Activated naive CD4-positive, alpha-beta T cell treated with anti-CD3 and anti-CD28 coated beads, Interleukin-2, amount 50 U/mL, for 72 hours (primary cell): ENCODE data around the gene WNT1. TPM values are rescaled to one million over a fixed set of nuclear protein-coding genes. Genes with fewer than 3 reads are reported as not detected.

Experiments used
- ATAC-seq, 2 donors: fragments of 150-1000 bp; cut with Tn5 transposase; 2 replicates each; pipeline ENCODE4 v1.10.0; 2021; ENCODE audit warnings: mild to moderate bottlenecking in 2 of 2, moderate library complexity in 2 of 2
- DNase-seq, 2 donors: peaks; one replicate each; pipeline ENCODE4 v3.0.0; 2021 to 2022; ENCODE audit warnings: low spot score in 2 of 2
- H3K27ac Mint-ChIP-seq, 2 donors: one replicate each; pipeline ENCODE4 v1.8.0; 2022; ENCODE audit warnings: mild to moderate bottlenecking in 2 of 2, mixed read lengths in 2 of 2
- H3K36me3 Mint-ChIP-seq, 2 donors: one replicate each; pipeline ENCODE4 v1.8.0; 2022; ENCODE audit warnings: mixed read lengths in 2 of 2
- H3K9me3 Mint-ChIP-seq, 2 donors: one replicate each; pipeline ENCODE4 v1.8.0; 2022; ENCODE audit warnings: mixed read lengths in 2 of 2
- total RNA-seq, 2 donors: library from RNA; stranded (reverse); gene quantifications; one replicate each; pipeline ENCODE4 v1.2.3, GENCODE V29; 2022

Gene WNT1
- total RNA-seq: under 1 TPM in 1 of 2 donors, not detected in 1; 0.27 TPM

- Mint-ChIP-seq H3K36me3 (peaks cover 6 to 27% of the 10 kb centered on the region in 2 donors), H3K27ac (peak within 1 kb of the TSS; percentile 31 to 75)
- peak; percentile 1 to 27 for ATAC-seq
These were observed at the start of gene WNT1 for GRCh38 chr12:48978291-48978740. Gene WNT1 (plus strand): TSS chr12:48978322. CDS start chr12:48978651, 329 bp downstream.

DNA sequence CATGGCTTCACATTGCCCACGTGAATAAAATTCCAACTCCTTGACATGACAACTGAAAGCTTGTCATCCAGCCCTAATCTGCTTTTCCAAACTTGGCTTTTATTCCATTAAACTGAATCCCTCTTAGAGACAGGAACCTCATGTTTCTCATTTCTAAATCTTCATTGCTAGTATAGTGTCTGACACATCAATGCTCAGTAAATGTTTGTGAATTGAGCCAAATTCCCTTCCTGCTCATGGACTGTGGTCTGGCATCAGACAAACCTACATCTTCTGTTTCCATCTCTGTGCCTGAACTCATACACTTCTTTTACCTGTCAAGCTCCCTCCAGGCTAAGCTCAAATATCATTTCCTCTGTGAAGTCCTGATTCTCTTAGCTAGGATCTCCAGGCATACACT, 48.6 kb upstream of the WNT1 start:
- no peaks in the 10 kb centered on the region for H3K36me3 Mint-ChIP-seq
- DNase-seq (no peak), ATAC-seq (no peak)
- H3K27ac Mint-ChIP-seq: no peak overlapping the region
- H3K9me3 Mint-ChIP-seq: no peaks in the 10 kb centered on the region

More at GRCh38 chr12:48978291-48978740, at the start of gene WNT1:
- H3K9me3 Mint-ChIP-seq: no peaks in the 10 kb centered on the region
- no peak for DNase-seq

DNA sequence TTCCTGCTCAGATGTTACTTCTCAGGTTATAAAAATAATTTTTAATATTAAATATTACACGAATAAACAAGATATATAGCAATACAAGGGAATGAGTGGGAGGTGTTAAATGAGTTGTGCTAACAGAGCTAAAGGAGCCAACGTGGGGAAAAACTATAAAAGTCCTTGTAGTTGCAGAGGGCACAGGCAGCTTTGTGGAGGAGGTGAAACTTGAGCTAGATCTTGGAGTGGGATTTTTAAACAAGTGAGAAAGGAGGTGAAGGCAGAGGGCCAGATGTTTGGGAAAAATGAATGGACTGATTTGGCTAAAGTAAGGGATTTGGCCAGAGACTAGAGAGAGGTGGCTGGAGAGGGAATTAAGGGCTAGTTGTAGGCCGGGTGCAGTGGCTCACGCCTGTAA, 47.6 kb upstream of the WNT1 start:
- ATAC-seq (no peak), DNase-seq (no peak)
- no peaks in the 10 kb centered on the region for H3K9me3 Mint-ChIP-seq
- no peaks in the 10 kb centered on the region for H3K36me3 Mint-ChIP-seq
- no peak overlapping the region for H3K27ac Mint-ChIP-seq

- ATAC-seq (peak in 1 of 2 donors; percentile 71), DNase-seq (no peak)
- H3K9me3 Mint-ChIP-seq: no peaks in the 10 kb centered on the region
- peak overlapping the region in 1 of 2 donors; percentile 41 for H3K27ac Mint-ChIP-seq
- peaks cover 0 to 4% of the 10 kb centered on the region in 2 donors for H3K36me3 Mint-ChIP-seq
These were observed 45.2 kb upstream of the WNT1 start for GRCh38 chr12:48932878-48933277.

GRCh38 chr12:48933664-48934311, 44.3 kb upstream of the WNT1 start:
- ATAC-seq (peak; percentile 22 to 44), DNase-seq (no peak)
- Mint-ChIP-seq H3K9me3 (no peaks in the 10 kb centered on the region), H3K36me3 (peaks cover 0 to 4% of the 10 kb centered on the region in 2 donors), H3K27ac (peak overlapping the region in 1 of 2 donors; percentile 41)

DNA sequence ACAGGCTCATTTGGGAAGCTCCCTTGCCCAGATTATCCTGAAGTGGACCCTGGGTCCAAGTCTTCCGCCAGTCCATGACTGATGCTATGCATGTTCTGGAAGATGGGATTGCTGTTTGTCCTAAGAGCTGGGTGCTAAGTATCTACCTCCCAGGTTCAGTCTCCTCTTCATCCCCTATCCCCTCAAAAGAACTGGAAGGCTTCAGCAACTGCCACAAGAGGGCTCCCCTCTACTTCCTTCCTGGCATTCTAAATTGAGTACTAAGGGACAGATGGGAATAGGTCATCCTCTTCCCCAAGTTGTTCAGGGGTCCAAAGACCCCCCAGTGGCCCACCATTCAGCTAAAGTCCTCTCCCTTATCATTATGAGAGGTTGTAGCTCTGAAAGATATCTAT, 43.8 kb upstream of the WNT1 start:
- Mint-ChIP-seq H3K9me3 (no peaks in the 10 kb centered on the region), H3K27ac (no peak overlapping the region), H3K36me3 (peaks cover 0 to 4% of the 10 kb centered on the region in 2 donors)
- ATAC-seq (no peak), DNase-seq (no peak)

DNA sequence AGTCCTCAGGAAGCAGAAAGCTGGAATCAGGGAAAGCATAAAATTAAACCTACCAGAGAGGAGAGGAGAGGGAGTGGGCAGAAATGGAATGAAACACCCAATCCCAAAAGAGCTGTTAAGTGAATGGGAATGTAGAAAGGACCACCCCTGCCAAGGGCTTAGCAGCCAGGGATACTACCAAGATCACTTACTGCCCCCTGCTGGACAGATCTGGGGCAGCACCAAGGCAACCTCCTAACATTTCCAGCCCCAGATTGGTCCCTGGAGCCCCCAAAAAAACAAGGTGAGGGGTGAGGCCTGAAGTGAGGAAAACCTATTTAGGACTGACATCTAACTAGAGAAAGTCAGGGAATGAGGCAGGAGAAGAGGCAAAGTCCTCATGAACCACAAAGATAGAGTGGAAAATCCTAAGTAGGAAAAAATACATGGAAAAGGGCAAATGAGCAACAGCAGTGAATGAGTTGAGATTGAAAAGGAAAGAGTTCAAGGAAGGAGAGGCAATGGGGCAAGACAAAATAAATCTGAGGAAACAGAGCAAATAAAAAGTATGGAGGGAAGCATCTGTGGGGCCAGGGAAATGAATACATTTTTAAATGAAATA, 41.6 kb upstream of the WNT1 start:
- Mint-ChIP-seq H3K36me3 (peaks cover 0 to 4% of the 10 kb centered on the region in 2 donors), H3K9me3 (no peaks in the 10 kb centered on the region), H3K27ac (peak overlapping the region in 1 of 2 donors; percentile 37)
- ATAC-seq: peak; percentile 69 to 75
- peak; percentile 60 to 89 for DNase-seq

DNA sequence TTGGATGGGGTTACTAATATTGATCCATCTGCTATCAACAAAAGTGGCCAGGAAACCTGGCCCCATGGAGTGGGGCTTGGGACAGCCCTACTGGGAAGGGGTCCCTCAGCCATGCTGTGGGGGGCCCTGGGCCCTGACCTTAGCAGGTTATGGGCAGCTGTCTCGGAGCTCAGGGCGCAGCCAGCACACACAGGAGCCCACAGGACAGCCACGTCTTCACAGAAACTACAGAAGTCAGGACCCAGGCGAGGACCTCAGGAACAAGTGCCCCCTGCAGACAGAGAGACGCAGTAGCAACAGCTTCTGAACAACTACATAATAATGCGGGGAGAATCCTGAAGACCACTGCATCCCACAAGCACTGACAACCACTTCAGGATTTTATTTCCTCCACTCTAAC, 41.0 kb upstream of the WNT1 start:
- no peak for DNase-seq
- H3K9me3 Mint-ChIP-seq: no peaks in the 10 kb centered on the region
- H3K36me3 Mint-ChIP-seq: peaks cover 0 to 4% of the 10 kb centered on the region in 2 donors
- ATAC-seq: peak in 1 of 2 donors; percentile 10
- no peak overlapping the region for H3K27ac Mint-ChIP-seq

GRCh38 chr12:48938805-48939204, 39.3 kb upstream of the WNT1 start:
- no peak for DNase-seq
- H3K36me3 Mint-ChIP-seq: peaks cover 0 to 4% of the 10 kb centered on the region in 2 donors
- no peak overlapping the region for H3K27ac Mint-ChIP-seq
- ATAC-seq: no peak
- H3K9me3 Mint-ChIP-seq: no peaks in the 10 kb centered on the region

DNA sequence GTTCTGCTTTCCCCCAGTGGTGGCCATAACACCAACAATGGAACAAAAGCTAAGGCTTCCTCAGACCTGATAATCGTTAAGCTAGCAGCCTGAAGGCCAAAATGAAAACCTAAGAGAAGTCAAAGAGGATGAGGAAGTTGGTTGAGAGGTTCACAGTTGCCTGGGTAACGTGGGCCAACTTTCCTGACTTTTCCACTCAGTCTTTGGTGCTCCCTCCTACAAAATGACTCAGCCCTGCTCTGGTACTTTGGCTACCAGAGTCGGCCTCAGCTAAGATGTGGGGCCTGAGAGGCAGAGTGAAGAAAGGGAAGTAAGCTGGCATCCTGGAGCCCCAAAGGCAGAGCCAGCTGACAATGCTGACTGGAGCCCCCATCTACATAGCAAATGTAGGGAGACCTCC, 37.9 kb upstream of the WNT1 start:
- no peak for ATAC-seq
- no peak for DNase-seq
- no peaks in the 10 kb centered on the region for H3K9me3 Mint-ChIP-seq
- peaks cover 0 to 4% of the 10 kb centered on the region in 2 donors for H3K36me3 Mint-ChIP-seq
- peak overlapping the region in 1 of 2 donors; percentile 30 for H3K27ac Mint-ChIP-seq

DNA sequence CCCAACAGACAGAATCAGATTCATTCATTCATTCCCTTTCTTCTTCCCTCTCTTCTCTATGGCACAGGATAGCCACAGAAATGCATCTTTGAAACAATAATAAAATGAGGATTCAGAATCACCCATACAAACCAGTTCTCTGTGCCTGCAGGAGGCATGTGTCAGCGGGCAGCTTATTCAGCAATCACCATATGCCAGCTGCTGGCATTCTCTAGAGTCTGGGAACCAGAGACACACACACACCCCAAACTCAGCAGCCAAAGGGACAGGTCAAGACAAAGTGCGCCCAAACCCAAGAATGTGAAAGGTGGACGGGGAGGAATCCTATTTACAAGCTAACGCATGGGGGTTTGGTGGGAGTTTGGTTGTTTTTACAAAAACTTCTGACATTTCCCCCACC, 34.9 kb upstream of the WNT1 start:
- no peaks in the 10 kb centered on the region for H3K36me3 Mint-ChIP-seq
- H3K27ac Mint-ChIP-seq: no peak overlapping the region
- no peaks in the 10 kb centered on the region for H3K9me3 Mint-ChIP-seq
- DNase-seq: no peak
- no peak for ATAC-seq

DNA sequence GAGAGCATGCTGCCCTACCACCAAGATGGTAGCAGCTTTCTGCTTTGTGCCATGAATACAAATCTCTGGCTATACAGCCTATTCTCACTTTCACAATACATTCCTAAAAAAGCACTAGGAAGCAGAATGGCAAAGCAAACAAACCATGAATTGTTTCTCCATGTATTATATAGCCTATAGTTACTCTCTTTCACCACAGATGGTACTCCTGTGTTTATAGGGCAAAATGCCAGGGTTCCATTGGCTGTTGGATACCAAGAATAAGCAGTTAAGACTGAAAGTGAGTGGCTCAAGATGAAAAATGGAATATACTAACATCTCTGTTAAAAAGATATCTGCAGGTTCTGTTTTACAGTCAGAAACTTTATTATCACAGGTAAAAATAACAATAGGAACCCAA, 31.9 kb upstream of the WNT1 start:
- ATAC-seq: no peak

DNA sequence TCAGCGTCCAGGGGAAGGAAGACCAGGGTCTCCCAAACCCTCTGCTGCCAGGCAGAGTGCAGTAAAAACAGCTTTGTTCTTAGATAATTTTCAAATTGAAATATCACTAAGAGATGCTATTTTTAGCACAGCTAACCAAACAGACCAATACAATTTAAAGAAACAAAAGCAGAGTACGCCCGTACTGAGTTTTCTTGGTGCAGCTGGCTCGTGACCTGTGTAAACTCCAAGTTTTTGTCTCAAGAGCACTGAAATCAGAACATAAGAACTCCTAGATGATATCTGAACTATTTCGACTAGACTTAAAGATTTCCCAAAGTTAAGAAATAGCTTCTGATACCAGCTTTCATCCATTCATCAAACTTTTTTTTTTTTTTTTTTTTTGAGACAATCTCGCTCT, 31.2 kb upstream of the WNT1 start:
- no peak overlapping the region for H3K27ac Mint-ChIP-seq
- H3K9me3 Mint-ChIP-seq: no peaks in the 10 kb centered on the region
- ATAC-seq: no peak
- peaks cover 0 to 6% of the 10 kb centered on the region in 2 donors for H3K36me3 Mint-ChIP-seq
- no peak for DNase-seq

More for the DNA sequence above, 31.9 kb upstream of the WNT1 start:
- Mint-ChIP-seq H3K27ac (no peak overlapping the region), H3K36me3 (peaks cover 0 to 6% of the 10 kb centered on the region in 2 donors), H3K9me3 (no peaks in the 10 kb centered on the region)
- no peak for DNase-seq

DNA sequence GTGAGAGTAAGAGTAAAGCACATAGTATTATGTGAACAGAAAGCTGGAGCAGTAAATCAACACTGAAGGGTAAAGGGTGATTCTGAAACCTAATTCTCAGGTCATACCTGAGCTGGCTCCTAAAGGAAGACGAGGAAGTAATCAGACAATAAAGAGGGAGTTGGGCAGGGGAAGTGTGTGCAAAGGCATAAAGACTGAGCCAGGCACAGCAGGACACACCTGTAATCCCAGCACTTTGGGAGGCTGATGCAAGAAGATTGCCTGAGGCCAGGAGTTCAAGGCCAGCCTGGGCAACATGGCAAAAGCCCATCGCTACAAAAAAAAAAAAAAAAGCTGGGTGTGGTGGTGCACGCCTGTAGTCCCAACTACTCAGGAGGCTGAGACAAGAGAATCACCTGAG, 30.4 kb upstream of the WNT1 start:
- no peak for DNase-seq
- peaks cover 0 to 6% of the 10 kb centered on the region in 2 donors for H3K36me3 Mint-ChIP-seq
- no peak for ATAC-seq
- no peaks in the 10 kb centered on the region for H3K9me3 Mint-ChIP-seq
- H3K27ac Mint-ChIP-seq: no peak overlapping the region

GRCh38 chr12:48952691-48953090, 25.4 kb upstream of the WNT1 start:
- peaks cover 9 to 35% of the 10 kb centered on the region in 2 donors for H3K36me3 Mint-ChIP-seq
- ATAC-seq (no peak), DNase-seq (no peak)
- H3K27ac Mint-ChIP-seq: no peak overlapping the region
- H3K9me3 Mint-ChIP-seq: no peaks in the 10 kb centered on the region

DNA sequence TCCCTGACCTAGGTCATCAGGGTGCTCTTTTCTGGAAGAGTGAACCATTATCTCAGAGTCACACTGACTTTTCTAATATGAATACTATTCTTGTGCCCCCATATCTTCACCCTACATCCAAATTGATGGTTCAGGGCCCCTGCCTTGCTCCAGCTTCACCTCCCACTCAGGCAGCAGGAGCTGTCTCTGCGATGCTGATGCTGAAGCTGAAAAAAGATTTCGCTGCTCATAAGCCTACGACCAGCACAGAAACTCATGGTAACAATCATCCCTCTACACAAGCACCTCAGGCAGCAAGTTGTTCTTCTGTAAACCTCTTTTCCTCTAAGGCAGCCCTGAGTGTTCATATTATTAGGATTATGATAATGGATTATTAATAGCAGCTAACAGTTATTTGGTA, 24.1 kb upstream of the WNT1 start:
- DNase-seq: no peak
- Mint-ChIP-seq H3K36me3 (peaks cover 9 to 29% of the 10 kb centered on the region in 2 donors), H3K27ac (no peak overlapping the region), H3K9me3 (no peaks in the 10 kb centered on the region)
- ATAC-seq: no peak

DNA sequence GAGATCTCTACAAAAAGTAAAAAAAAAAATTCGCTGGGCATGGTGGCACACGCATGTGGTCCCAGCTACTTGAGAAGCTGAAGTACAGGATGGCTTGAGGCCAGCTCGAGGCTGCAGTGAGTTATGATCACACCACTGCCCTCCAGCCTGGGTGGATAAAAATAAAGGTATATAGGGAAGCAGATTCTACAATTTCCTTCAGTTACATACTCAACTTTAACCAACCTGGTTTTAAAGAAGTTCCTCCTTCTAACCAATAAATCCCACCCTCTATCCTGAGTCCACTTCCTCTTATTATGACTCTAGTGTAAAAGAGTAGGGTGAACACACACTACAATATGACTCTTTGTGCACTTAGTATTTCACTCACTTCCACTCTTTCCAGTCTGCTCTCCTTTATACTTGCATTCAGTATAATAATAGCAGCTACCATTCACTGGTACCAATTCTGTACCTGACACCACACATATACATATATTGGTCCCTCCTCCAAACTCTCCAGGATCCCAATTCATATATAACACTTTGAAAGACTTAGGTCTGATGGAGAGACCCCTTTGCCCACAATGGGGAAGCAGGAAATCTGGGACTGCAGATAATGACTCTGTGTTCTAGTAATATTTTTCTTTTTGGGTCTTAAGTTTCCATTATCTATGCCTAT, 23.2 kb upstream of the WNT1 start:
- ATAC-seq (no peak), DNase-seq (no peak)
- Mint-ChIP-seq H3K27ac (no peak overlapping the region), H3K36me3 (peaks cover 9 to 29% of the 10 kb centered on the region in 2 donors), H3K9me3 (no peaks in the 10 kb centered on the region)
